Measurements from ENCODE around the gene NXT1.

- TF ChIP-seq EP300 (IDR thresholded peaks at IDR 0.05), result no peak
- no peak for TF ChIP-seq CTCF (IDR thresholded peaks at IDR 0.05)
- TF ChIP-seq POLR2AphosphoS5 (IDR thresholded peaks at IDR 0.05), result no peak
- TF ChIP-seq POLR2A (IDR thresholded peaks at IDR 0.05), result no peak
Measured at GRCh38 chr20:23341073-23341472, 9.5 kb upstream of the NXT1 start.
